Right atrium auricular region (tissue), 2 donors: ENCODE measurements around the gene RNF10. TPM values are rescaled to one million over a fixed set of nuclear protein-coding genes. Genes with fewer than 3 reads are reported as not detected.

Source experiments
- DNase-seq: peaks from one replicate; pipeline ENCODE4 v3.0.0-alpha.2; 2019; ENCODE audit warnings: low spot score
- H3K27ac ChIP-seq, 2 donors: fragments of 200-600 bp; sonication (generic); 1 replicate in 1 of 2; 2 replicates in 1 of 2; pipeline ENCODE4 v1.5.1; 2016 to 2019
- H3K27me3 ChIP-seq, 2 donors: fragments of 200-600 bp; sonication (generic); one replicate each; pipeline versions ENCODE4 v1.5.1 to v1.6.0; 2017 to 2019
- H3K36me3 ChIP-seq: fragments of 200-600 bp; sonication (generic); one replicate; pipeline ENCODE4 v1.5.1; 2016
- H3K4me1 ChIP-seq, 2 donors: fragments of 200-600 bp; sonication (generic); one replicate each; pipeline versions ENCODE4 v1.5.1 to v1.6.0; 2017 to 2019
- H3K4me3 ChIP-seq, 2 donors: fragments of 200-600 bp; sonication (generic); 1 replicate in 1 of 2; 2 replicates in 1 of 2; pipeline ENCODE4 v1.5.1; 2017 to 2019; ENCODE audit warnings: mild to moderate bottlenecking in 1 of 2, moderate library complexity in 1 of 2
- H3K9me3 ChIP-seq, 2 donors: fragments of 200-600 bp; sonication (generic); one replicate each; pipeline ENCODE4 v1.5.1; 2019
- total RNA-seq, 2 donors: library from RNA; depleted of rRNA; stranded (reverse); fragments of >200 nt; gene quantifications; one replicate each; pipeline ENCODE4 v1.1.0, GENCODE V29; 2016
- TF ChIP-seq, protein P1 (sequence below), 2 donors: fragments of 200-600 bp; sonication (generic); IDR thresholded peaks; one replicate each; pipeline ENCODE4 v1.5.1; 2019; ENCODE audit warnings: antibody characterized with exemption in 2 of 2

RNF10 gene
- total RNA-seq, 2 donors from 2014 or later: 166 to 168 TPM

DNA sequence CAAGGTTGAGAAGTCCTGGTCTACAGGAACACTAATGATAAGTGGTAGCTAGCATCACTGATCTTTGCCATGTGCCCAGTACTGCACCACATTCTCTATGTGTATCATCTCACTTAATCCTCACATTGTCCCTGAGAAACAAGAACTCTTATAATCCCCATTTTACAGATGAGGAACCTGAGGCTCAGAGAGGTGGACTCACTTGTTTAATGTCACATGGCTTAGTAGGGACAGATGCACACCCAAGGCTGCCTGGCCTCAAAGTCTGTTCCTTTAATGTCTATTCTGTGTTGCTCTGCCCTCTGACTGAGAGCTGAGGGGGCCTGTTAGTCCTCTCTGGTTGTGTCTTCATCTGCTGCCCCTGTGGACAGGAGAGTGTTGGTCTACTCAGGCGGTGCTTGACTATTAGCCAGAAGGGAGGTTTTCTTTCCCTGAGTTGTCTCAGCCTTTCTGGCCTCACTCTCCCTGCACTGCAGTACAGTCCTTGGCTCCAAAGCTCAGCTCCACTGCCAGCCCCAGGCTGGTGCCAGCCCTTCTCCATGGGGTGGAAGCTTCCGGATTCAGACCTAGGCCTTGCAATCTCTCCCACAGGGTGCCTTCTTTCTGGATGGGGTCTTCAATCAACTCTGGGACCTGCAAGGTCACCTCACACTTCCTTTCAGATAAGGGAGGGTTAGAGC, 43.2 kb upstream of the RNF10 start:
- H3K36me3 ChIP-seq: no peaks in the 10 kb centered on the region
- H3K4me3 ChIP-seq: no peak overlapping the region
- TF ChIP-seq, protein P1, sequence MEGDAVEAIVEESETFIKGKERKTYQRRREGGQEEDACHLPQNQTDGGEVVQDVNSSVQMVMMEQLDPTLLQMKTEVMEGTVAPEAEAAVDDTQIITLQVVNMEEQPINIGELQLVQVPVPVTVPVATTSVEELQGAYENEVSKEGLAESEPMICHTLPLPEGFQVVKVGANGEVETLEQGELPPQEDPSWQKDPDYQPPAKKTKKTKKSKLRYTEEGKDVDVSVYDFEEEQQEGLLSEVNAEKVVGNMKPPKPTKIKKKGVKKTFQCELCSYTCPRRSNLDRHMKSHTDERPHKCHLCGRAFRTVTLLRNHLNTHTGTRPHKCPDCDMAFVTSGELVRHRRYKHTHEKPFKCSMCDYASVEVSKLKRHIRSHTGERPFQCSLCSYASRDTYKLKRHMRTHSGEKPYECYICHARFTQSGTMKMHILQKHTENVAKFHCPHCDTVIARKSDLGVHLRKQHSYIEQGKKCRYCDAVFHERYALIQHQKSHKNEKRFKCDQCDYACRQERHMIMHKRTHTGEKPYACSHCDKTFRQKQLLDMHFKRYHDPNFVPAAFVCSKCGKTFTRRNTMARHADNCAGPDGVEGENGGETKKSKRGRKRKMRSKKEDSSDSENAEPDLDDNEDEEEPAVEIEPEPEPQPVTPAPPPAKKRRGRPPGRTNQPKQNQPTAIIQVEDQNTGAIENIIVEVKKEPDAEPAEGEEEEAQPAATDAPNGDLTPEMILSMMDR (IDR thresholded peaks at IDR 0.05): no peak
- no peak for DNase-seq
- no peaks in the 10 kb centered on the region for H3K9me3 ChIP-seq
- H3K27ac ChIP-seq: no peak overlapping the region
- peaks cover 0 to 10% of the 10 kb centered on the region in 2 donors for H3K4me1 ChIP-seq
- H3K27me3 ChIP-seq: no peaks in the 10 kb centered on the region

DNA sequence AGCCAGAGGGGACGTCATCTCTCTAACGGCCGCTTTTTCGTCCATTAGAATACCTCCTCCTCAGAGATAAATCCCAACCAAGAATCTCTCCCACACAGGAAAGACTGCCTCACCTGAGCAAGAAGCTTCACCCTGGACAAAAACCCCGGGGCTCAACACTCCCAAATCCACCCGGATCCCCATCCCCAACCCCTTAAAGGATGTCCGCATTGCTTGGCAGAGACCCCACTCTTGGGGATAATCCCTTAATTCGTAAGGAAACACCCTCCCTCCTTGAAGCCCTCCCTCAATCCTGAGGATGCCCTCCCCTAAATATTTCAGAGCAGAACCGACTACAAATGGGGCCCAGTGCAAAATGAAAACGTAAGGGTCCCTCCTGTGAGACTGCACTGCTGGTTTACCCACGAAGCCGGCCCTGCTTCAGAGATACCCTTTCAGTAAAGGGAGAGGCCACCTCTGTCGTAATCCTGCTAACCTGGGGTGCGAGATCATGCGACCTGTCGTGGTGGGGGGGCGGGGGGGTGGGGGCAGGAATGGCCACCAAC, 38.9 kb upstream of the RNF10 start:
- peak overlapping the region in 1 of 2 donors; percentile 82 for H3K27ac ChIP-seq
- H3K4me3 ChIP-seq: peak overlapping the region; percentile 85 to 93
- no peak for DNase-seq

DNA sequence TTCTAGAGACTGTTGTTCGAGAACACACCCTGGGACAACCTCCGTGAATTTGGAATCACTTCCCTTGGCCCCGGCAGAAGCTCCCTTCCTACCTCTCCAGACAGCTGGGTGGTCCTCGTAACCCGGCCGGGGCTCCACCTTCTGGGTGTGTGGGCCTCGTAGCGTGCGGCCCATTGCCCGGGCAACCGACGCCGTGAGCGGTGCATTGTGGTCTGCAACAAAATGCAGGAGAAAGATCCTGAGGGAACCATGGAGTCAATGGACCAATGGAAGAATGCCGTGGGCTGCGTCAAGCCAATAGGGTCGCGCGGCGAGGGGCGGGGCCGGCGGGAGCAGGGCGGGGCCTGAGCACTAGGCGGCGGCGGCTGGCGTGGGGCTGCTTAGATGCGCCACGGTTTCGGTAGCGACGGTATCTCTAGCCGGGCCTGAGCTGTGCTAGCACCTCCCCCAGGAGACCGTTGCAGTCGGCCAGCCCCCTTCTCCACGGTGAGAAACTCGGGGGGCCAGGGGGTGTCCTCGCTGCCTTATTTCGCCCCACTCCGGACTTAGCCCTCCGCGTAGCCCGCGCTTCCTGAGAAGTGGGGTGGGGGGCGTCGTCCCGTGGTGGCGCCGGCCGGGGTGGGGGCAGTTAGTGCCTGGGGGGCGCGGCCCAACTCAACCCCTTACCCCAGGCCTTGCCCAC, 38.3 kb upstream of the RNF10 start, which contains the start of gene DYNLL1:
DYNLL1 (plus strand) TSS at position 383 of the 682 bp plus-strand sequence. CDS start 309 bp downstream, outside the sequence.
- H3K9me3 ChIP-seq: no peaks in the 10 kb centered on the region
- H3K36me3 ChIP-seq: peaks cover 26% of the 10 kb centered on the region
- peak within 1 kb of the TSS; percentile 82 to 89 for H3K27ac ChIP-seq
- DNase-seq: peak; percentile 96
- peak within 1 kb of the TSS; percentile 85 to 93 for H3K4me3 ChIP-seq
- peaks cover 0 to 26% of the 10 kb centered on the region in 2 donors for H3K4me1 ChIP-seq
- H3K27me3 ChIP-seq: no peaks in the 10 kb centered on the region
- TF ChIP-seq, protein P1 (IDR thresholded peaks at IDR 0.05): no peak

More for the DNA sequence above, 38.9 kb upstream of the RNF10 start:
- Histone ChIP-seq H3K27me3 (no peaks in the 10 kb centered on the region), H3K4me1 (peaks cover 0 to 26% of the 10 kb centered on the region in 2 donors), H3K36me3 (peaks cover 21% of the 10 kb centered on the region), H3K9me3 (no peaks in the 10 kb centered on the region)
- TF ChIP-seq, protein P1 (IDR thresholded peaks at IDR 0.05): no peak

DNA sequence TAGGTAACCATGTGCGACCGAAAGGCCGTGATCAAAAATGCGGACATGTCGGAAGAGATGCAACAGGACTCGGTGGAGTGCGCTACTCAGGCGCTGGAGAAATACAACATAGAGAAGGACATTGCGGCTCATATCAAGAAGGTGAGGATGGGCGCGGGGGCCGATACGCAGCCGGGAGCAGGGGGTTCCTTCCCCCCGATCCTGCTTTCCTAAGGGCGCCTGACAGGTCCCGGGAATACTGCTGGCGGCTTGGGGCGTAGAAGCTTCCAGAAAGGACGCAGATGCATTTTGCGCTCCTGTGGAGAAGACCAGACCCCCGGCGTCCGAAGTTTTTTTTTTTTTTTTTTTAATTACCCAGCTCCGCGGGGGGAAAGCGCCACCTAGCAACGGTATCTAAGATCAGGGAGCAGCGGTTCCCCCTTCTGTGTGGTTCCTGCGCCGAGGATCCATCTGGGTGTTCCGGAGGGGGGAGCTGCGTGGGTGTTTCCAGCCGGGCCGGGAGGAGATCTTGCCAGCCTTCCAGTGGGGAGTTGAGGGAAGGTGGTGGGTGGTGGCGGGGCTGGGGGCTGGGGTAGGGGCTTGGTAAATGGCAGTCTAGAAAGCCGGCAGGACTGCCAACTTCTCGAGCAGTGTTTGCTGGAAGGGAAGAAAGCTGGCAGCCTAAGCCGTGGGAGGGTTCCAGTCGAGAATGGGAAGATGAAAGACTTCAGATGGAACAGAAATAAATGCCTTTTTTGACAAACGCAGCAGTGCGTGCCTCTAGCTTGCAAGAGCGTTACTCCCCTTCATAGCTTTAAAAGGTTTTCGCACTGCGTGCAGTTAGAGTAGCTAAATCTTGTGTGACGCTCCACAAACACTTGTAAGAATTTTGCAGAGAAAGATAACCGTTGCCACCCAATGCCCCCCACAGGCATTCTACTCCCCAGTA, 37.5 kb upstream of the RNF10 start:
- Histone ChIP-seq H3K9me3 (no peaks in the 10 kb centered on the region), H3K27ac (peak overlapping the region; percentile 82 to 89), H3K36me3 (peaks cover 26% of the 10 kb centered on the region), H3K4me3 (peak overlapping the region; percentile 85 to 93), H3K4me1 (peaks cover 0 to 26% of the 10 kb centered on the region in 2 donors), H3K27me3 (no peaks in the 10 kb centered on the region)
- TF ChIP-seq, protein P1 (IDR thresholded peaks at IDR 0.05): peak in 1 of 2 donors; percentile 31
- DNase-seq: peak; percentile 76

DNA sequence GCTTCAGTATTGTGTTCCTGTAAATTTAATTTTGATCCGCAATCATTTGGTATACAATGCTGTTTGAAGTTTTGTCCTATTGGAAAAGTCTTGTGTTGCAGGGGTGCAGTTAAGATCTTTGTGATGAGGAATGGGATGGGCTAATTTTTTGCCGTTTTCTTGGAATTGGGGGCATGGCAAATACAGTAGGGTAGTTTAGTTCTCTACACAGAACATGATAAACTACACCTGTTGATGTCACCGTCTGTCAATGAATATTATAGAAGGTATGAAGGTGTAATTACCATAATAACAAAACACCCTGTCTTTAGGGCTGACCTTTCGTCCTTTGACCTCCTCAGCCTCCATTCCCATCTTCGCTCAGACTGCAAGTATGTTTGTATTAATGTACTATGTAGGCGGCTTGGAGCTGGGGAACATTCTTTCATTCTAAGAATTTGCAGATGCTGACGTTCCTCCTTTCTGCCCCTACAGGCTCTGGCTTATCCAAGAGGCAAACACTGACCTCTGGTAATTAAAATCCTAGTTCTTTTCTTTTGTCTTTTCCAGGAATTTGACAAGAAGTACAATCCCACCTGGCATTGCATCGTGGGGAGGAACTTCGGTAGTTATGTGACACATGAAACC, 36.5 kb upstream of the RNF10 start:
- H3K36me3 ChIP-seq: peaks cover 29% of the 10 kb centered on the region
- peaks cover 0 to 26% of the 10 kb centered on the region in 2 donors for H3K4me1 ChIP-seq
- no peaks in the 10 kb centered on the region for H3K27me3 ChIP-seq
- H3K9me3 ChIP-seq: no peaks in the 10 kb centered on the region
- H3K4me3 ChIP-seq: peak overlapping the region; percentile 85 to 93
- TF ChIP-seq, protein P1 (IDR thresholded peaks at IDR 0.05): no peak
- H3K27ac ChIP-seq: peak overlapping the region in 1 of 2 donors; percentile 89
- DNase-seq: no peak
